HG03354 (cell line): ENCODE measurements around the gene METTL25.

ENCODE experiments used
- ATAC-seq: cut with Tn5 transposase; IDR thresholded peaks from one replicate; pipeline ENCODE4 v1.9.1; 2021; ENCODE audit warnings: mild to moderate bottlenecking; ENCODE audit not compliant: unreplicated experiment, poor library complexity, severe bottlenecking

Gene METTL25

DNA sequence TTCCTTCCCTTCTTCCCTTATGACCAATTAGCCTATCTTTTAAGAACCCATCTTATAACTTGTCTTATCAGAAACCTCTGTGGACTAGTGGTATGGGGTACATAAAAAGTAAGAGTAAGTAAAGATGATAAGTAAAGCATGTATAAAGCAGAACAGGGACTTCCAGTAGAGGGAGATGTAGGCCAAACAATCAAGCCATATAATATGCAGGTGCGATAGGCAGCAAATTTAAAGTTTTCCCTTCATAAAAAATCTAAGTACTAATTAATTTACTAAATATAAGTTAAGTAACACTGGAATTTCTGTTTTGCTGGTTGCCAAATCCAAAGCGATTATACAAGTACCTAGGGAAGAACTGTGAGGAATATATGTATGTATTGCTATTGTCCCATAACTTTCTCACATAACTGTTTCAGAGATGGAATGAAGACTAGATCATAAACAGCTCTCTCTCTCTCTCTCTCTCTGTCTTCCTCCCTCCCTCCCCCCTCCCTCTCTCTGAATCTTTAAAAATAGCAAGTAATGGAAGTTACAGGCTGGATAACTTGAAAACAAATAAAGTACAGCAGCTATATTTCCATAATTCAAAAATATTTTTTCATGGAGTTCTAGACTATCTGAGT is 25.7 kb downstream of the METTL25 start:
- ATAC-seq: no peak

DNA sequence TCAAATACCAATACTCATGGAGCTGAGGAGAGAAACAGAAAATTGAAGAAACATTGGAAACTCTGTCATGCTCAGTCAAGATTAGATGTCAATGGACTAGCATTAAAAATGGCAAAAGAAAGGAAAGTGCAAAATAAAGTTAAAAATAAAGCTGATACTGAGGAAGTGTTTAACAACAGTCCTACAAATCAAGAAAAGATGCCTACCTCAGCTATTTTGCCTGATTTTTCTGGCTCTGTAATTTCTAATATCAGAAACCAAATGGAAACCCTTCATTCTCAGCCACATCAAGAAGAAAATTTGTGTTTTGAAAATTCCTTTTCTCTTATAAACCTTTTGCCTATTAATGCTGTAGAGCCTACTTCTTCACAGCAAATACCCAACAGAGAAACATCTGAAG is 40.5 kb downstream of the METTL25 start:
- ATAC-seq: no peak

DNA sequence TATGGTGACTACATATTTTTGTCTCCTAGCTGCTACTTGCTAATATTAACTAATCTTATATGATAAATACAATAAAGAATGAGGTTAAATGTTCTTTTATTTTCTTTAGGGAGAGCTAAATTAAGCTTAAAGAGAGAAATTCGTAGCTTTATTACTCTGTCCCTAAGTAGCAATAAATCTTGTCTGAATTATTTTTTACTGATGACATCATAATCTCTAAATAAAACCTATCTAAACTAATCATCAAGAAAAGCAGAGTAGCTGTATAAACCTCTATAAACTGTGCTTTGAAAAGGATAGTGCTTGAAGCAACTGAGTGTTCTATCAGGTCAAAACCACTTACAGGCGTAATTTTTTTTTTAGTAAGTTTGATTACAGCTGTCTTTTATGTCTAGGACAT is 42.5 kb downstream of the METTL25 start:
- ATAC-seq: no peak

DNA sequence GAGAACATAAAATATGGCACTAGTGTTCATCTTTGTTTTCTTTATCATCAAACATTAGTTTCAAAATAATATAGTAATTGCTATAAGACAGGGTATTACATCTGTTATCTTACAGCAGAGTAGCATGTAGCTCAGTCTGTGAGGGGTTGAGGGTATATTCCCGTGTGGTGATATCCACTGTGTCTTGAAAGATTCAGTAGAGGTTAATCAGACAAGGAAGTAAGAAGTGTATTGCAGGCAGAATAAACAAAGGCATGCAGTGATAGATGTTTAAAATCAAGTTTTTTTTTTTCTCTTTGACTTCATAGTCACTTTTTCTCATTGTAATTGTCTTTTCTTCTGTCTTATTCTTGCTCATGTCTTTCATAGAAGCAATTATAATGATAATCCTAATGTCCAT is 48.3 kb downstream of the METTL25 start:
- no peak for ATAC-seq

DNA sequence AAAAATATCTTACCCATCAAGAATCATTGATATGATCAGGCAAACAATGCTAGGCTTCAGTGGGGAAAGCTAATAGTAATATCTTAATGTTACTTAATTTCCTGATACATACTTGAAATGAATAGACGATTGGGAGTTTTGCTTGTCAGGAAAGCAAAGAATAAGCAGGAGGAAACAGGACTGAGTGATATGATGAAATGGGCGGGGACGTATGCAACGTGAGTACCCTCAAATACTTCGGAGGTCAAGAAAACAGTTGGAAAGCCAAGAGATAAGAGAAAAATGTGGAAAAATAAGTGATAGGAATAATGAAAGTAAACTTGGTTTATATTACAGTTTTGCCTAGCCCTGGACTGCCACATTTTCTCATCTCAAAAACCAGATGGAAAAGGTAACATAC is 49.2 kb downstream of the METTL25 start:
- no peak for ATAC-seq

DNA sequence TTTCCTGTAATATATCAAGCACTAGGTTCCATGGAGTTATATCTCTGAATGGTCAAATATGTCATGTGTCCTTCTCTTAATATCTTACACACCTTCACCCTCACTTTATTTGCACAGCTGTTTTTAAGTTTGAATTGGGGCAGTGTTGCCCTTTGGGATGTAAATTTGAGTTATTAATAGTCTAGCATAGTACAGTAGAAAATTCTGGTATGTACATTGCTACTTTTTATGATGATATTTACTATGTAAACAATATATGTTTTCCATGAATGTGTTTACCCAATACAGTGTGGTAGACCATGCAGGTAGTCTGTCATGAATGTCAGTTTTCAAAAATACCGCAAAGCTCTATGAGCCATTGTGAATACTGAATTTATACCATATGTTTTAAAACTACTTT is 50.5 kb downstream of the METTL25 start:
- no peak for ATAC-seq

DNA sequence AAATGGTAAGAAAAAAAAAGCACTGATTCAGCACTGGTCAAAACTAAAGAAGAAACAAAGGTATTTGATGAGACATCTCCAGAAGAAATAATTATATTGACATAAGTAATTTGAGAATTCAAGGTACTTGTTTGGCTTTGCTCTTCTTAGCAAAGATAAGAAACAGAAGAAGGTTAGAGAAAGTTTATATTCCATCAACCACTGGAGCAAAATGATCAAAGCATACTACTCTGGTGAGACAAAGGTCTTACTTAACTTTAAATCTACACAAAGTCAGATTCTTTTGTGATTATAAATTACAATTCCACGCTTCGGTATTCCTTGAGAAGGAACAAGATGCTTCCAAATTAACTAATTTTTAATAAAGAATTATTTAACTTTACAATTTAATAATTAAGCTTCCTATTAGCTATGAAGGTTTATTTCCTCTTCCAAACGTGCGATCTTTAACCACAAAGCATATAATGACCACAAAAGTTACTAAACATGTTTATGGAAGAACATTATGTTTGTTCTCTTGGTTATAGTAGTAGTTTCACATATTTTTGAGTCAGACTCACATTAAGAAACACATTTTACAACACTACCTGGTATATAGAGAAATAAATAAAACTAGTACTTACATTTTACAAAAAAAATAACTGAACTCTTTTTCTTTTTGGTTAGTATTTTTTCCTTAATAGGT is 53.4 kb downstream of the METTL25 start:
- peak; percentile 66 for ATAC-seq

DNA sequence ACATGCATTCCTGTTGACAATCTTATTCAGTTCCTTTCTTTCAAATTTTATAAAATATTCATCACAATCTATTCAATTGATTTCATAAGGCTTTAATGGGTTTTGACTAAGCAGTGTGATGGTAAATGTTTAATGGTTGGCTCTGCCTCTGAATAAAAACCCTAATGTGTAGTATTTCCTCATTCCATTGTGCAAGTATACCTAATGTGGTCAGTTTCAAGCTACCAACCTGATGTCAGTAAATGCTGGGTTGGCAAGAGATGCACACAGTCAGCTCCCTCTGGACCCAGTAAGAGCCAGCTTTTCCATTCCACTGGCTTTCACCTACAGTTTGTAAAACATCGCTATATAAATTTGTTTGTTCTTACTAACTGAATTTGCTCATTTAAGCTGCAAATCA is 53.9 kb downstream of the METTL25 start:
- ATAC-seq: no peak

DNA sequence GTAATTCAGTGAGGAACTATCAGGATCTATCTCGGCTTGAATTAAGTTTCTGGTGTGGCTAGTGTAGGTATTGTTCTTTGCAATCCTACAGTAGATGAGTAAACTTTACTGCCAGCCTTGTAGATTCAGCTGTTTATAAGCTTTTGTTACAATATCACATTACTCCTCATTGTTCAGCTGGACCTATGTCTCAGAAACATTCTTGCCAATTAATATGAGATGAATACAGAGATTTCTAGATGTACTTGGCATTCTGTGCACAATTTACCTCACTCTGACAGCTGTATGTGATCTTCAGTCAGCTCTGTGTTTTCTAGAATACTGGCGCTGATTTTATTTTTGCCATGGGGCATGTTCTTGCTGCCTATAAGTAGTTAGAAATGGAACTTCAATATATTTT is 55.7 kb downstream of the METTL25 start:
- no peak for ATAC-seq

DNA sequence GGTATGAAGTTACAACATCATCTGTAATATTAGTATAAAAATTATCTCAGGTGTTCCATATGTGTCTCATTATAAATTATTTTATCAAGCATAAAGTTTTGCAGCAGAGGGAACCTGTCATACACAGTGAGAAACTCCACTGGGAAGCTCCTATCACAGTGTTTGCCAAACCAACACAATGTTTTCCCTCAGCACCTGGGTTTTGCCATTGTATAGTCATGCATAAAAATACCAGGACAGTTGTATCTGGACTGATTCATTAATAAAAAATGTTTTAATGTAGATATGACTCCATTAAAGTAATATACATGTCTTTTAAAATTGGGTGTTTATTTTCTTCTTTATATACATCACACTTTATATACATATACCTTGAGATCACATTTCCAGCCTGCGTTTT is 56.6 kb downstream of the METTL25 start:
- no peak for ATAC-seq

DNA sequence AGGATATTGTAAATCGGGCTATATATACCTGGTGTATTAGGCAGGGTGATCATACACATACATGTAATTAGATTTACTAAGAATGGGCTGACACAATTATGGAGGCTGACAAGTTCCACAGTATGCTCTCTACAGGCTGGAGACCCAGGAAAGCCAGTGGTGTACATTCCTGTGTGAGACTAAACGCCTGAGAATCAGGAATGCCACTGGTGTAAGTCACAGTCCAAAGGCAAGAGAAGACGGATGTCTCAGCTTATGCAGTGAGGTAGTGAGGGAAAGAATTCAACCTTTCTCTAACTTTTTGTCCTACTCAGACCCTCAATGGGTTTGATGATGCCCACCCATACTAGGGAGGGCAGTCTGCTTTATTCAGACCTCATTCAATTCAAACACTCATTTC is 57.1 kb downstream of the METTL25 start:
- no peak for ATAC-seq

DNA sequence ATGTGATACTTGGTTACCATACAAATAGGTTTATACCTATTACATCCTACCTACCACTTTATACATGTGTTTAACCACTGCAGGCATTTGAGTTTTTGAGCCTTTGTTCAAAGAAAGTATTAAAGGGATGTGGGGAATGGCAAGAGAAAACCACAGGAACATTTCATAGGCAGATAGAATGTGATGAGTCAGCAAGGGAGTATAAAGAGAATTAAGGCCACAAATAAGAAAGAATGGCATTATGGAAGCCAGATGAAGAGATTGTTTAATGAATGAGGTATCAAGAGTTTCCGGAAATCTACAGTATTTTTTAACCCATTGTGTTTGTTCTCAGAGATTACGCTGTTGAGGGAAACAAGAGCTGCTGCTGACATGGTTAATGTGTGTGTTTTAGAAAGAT is 66.9 kb downstream of the METTL25 start:
- ATAC-seq: no peak

DNA sequence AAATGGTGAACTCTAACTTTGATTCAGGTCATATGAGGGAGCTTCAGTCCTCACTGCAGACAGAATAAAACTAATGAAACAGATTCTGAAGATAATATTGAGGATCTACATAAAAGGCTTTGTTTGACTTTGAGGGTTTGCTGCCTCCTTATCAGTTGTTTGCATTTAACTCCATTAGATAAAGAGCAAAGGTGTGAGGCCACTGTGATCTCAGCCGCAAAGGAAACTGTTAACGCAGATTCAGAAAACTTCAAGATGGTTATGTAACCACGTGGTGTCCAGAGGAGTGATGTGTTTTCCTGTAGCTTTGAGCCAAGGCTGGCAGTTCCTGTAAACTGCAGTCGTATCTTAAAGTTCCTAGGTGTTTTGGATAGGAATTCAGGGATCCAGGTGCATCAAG is 67.8 kb downstream of the METTL25 start:
- ATAC-seq: no peak

DNA sequence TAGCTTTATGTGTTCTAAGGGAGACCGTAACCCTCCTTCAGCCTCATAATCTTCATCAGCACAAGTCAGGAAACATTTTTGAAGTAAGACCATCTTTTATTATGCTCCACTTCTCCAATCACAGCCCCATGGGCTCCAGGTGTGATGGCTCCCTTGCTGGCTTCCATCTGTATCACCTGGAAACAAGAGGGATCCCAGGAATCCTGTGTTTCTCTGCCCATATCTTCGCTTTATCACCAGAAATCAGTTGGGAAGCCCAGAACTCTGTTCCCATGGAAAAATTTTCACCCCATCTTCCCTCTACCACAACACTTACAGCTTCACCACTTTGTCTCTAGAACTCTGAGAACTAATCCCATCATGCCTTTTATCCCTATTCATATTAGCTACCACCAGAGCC is 68.3 kb downstream of the METTL25 start:
- ATAC-seq: no peak

DNA sequence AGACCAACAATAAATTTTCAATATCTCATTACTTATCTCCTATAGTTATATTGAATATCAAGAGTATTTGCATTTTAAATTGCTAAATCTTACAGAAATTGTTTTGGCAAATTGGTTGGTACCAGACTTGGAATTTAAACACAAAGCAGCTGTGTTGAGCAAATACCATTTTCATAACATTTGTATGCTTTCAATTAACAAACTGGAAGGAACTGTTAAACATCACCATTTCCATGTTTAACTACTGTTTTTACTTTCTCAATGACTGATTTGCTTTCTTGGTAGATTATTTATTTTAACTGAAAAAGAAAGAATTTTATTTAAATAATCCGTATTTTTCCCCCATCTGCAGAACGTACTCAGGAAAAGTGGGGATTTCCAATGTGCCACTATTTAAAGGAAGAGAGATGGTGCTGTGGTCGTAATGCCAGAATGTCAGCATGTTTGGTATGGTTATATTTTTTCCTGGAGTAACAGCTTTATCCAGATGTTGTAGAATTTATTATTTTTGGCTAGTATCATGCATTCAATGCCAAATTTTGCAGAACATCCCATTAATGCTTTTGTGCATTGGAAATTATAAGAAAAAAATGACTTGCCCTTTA is 72.3 kb downstream of the METTL25 start:
- ATAC-seq: no peak

DNA sequence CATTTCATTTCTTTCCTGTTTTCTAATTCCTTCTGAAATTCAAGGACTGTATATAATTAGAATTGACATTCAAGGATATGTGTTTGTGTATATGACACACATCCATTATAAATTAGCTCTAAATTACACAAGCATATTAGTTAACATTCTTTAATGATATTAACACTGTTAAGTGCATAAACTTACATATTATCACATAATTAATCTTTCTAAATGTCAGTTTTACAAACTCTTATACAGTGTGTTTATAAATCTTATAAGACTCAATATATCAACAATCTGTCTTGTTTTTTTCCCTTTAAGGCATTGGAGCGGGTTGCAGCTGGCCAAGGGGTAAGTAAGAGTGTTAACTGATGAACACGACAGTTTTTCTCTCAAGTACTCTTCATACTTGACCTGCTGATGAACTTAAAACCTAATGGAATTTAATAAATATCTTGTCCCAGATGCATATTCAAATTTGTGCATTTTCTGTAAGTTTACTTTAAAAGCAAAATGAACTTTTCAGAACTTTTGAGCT is 76.1 kb downstream of the METTL25 start:
- ATAC-seq: no peak

DNA sequence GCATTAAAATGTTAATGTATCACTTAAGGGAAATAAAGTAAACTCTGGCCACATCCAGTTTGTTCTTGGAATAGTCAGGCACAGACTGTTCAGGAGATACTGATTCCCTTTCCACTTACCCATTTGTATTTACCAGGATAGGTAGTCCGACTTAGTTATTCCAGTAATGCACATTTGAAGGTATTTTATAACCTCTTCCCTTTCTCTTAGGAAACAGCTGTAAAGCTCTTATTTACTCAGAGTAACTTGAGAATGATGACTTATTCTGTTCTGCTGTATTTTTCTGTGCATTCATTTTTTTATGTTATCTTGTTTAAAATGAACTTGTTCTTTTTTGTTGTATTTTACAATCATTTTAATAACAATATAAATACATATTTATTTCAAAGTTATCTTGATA is 78.0 kb downstream of the METTL25 start:
- no peak for ATAC-seq

DNA sequence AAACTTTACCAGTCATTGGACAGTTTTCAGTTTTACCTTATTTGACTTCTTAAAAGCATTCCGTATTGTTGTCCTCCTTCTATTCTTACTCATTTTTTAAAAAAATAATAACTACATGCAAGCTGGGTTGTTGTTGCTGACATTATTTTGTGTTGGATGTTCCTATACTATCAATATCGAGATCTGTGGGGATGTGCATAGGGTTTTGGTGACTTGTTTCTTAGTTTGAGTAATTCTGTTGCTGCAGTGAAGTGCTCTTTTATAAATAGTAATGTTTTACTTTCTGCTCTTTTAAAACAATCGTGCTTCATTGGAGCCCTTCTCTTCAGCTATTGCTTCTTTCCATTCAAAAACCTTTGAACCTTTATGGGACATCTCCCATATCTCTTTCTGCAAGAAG is 79.4 kb downstream of the METTL25 start:
- ATAC-seq: peak; percentile 7

DNA sequence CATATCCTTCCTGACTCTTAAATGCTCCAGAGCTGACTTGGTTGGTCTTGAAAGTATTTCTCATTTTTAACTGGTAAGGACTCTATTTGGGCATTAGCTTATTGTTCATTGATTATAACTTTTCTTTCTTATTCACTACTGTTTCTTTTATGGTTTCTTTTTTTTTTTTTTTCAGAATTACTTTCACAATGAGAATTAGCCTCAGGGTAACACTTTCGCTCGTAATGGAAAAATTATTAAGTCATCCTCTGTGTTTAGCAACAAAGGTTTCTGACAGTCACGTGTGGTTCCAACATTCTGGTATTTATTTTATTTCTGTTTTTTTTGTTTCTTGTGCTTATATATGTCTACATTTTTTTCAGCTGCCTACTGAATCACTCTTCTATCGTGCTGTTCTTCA is 80.0 kb downstream of the METTL25 start:
- peak; percentile 71 for ATAC-seq

DNA sequence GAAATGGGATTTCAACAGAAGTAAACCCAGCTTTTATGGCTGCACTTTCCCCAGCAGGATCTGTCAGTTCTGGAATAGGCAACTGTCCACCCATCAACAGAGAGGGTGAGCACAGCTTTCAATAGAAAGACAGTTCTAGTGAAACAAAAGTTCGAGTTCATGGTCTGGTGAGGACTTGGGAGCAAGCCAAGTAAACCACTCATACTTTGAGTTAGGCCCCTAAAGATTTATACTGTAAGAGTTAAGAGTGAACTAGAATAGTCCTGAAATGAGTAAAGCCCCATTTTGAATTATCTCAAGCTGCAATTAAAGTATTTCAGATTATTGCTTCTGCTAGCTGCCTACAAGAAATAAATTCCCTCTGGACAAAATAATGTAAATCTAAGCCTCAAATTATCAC is 82.6 kb downstream of the METTL25 start:
- ATAC-seq: no peak

DNA sequence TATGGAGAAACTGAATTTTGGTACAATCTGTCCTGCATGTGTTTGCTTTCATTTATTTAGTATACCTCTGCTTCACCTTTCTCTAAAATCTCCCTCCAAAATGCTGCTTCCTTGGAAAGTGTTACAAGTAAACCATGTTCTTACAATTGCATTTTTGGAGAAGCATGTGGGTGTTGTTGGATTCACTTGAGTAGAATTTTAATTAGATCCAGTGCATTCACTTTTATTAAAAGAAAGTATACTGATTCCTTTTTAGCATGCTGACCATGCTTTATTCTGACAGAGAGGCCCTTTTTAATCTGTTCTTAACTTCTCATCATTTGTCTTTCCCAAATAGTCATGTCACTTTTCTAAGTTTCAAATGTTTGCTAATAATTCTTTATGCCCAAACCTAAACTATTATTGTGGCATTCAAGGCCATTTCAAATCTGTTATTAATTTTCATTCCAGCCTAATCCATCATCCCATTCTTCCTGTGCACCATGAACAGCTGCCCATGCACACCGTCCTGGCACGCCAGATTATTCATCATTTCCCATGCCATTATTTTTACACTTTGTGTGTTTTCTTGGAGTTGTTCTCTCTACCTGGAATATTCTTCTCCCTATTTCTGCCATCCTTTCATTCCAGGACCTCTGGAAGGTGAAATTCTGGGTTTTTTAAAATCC is 90.7 kb downstream of the METTL25 start:
- no peak for ATAC-seq
